Progenitor cell of endocrine pancreas (in vitro differentiated cells): Measurements from ENCODE around the gene MLLT3. TPM values are rescaled to one million over a fixed set of nuclear protein-coding genes. Genes with fewer than 3 reads are reported as not detected.

ENCODE experiments used
- DNase-seq: peaks from one replicate; pipeline ENCODE4 v3.0.0; 2021; ENCODE audit warnings: low spot score; ENCODE audit not compliant: unreplicated experiment
- H3K27ac Mint-ChIP-seq: 2 replicates; pipeline ENCODE4 v1.8.0; 2021; ENCODE audit warnings: mild to moderate bottlenecking, moderate library complexity, mixed read lengths
- H3K27me3 Mint-ChIP-seq: 2 replicates; pipeline ENCODE4 v1.8.0; 2021; ENCODE audit warnings: mixed read lengths
- H3K36me3 Mint-ChIP-seq: 2 replicates; pipeline ENCODE4 v1.8.0; 2022; ENCODE audit warnings: mixed read lengths; ENCODE audit not compliant: insufficient read depth
- H3K4me1 Mint-ChIP-seq: 2 replicates; pipeline ENCODE4 v1.8.0; 2021; ENCODE audit warnings: low read depth, mixed read lengths
- H3K4me3 Mint-ChIP-seq: 2 replicates; pipeline ENCODE4 v1.8.0; 2021; ENCODE audit warnings: low read depth, mild to moderate bottlenecking, moderate library complexity, mixed read lengths
- H3K9me3 Mint-ChIP-seq: 2 replicates; pipeline ENCODE4 v1.8.0; 2021; ENCODE audit warnings: low read depth, mixed read lengths
- CTCF ChIP-seq: fragments of 200-600 bp; sonication (generic); IDR thresholded peaks from one replicate; pipeline ENCODE4 v1.5.0; 2021; ENCODE audit warnings: antibody characterized with exemption, mild to moderate bottlenecking; ENCODE audit not compliant: unreplicated experiment
- total RNA-seq: library from RNA; stranded (reverse); gene quantifications from 2 replicates; pipeline ENCODE4 v1.2.1, GENCODE V29; 2021

Gene MLLT3
- total RNA-seq, 1 donor from 2014 or later: 25.8 TPM

- no peak for DNase-seq
- no peaks in the 10 kb centered on the region for H3K27me3 Mint-ChIP-seq
- H3K27ac Mint-ChIP-seq: no peak overlapping the region
- H3K4me3 Mint-ChIP-seq: no peak overlapping the region
- peaks cover 3% of the 10 kb centered on the region for H3K36me3 Mint-ChIP-seq
- H3K4me1 Mint-ChIP-seq: no peaks in the 10 kb centered on the region
- H3K9me3 Mint-ChIP-seq: no peaks in the 10 kb centered on the region
- TF ChIP-seq CTCF: no peak
These were observed 257.3 kb downstream of the MLLT3 start for GRCh38 chr9:20364959-20365358.

GRCh38 chr9:20363233-20363632, 259.1 kb downstream of the MLLT3 start:
- Mint-ChIP-seq H3K27me3 (no peaks in the 10 kb centered on the region), H3K4me3 (no peak overlapping the region), H3K27ac (no peak overlapping the region), H3K36me3 (peaks cover 3% of the 10 kb centered on the region), H3K4me1 (no peaks in the 10 kb centered on the region), H3K9me3 (no peaks in the 10 kb centered on the region)
- TF ChIP-seq CTCF: no peak
- no peak for DNase-seq

- no peaks in the 10 kb centered on the region for H3K9me3 Mint-ChIP-seq
- no peaks in the 10 kb centered on the region for H3K27me3 Mint-ChIP-seq
- DNase-seq: no peak
- no peak overlapping the region for H3K4me3 Mint-ChIP-seq
- no peaks in the 10 kb centered on the region for H3K36me3 Mint-ChIP-seq
- peaks cover 12% of the 10 kb centered on the region for H3K4me1 Mint-ChIP-seq
- no peak for TF ChIP-seq CTCF
- no peak overlapping the region for H3K27ac Mint-ChIP-seq
These were observed 260.4 kb downstream of the MLLT3 start for GRCh38 chr9:20361656-20362570.

GRCh38 chr9:20361229-20361628, 261.1 kb downstream of the MLLT3 start:
- Mint-ChIP-seq H3K9me3 (no peaks in the 10 kb centered on the region), H3K36me3 (no peaks in the 10 kb centered on the region), H3K27ac (no peak overlapping the region), H3K27me3 (no peaks in the 10 kb centered on the region), H3K4me3 (no peak overlapping the region), H3K4me1 (peaks cover 18% of the 10 kb centered on the region)
- DNase-seq: no peak
- no peak for TF ChIP-seq CTCF

GRCh38 chr9:20358207-20358606, 264.1 kb downstream of the MLLT3 start:
- Mint-ChIP-seq H3K4me3 (no peak overlapping the region), H3K4me1 (peaks cover 29% of the 10 kb centered on the region), H3K36me3 (no peaks in the 10 kb centered on the region), H3K27ac (no peak overlapping the region), H3K27me3 (no peaks in the 10 kb centered on the region), H3K9me3 (no peaks in the 10 kb centered on the region)
- no peak for TF ChIP-seq CTCF
- no peak for DNase-seq
